Mucosa of descending colon (tissue), 3 donors: ENCODE measurements around the gene RASGRP1. TPM values are rescaled to one million over a fixed set of nuclear protein-coding genes. Genes with fewer than 3 reads are reported as not detected.
A peak's percentile ranks its signal among the peaks of the same experiment; 100 is the strongest.

Experiments used
- ATAC-seq: fragments of 200-7000 bp; cut with Tn5 transposase; one replicate; pipeline ENCODE4 v1.9.1; 2020; ENCODE audit warnings: mild to moderate bottlenecking, moderate library complexity
- DNase-seq, 3 donors: peaks; one replicate each; pipeline ENCODE4 v3.0.0-alpha.2; 2020
- H3K36me3 ChIP-seq: fragments of 200-600 bp; one replicate; pipeline ENCODE4 v1.8.0; 2021; ENCODE audit warnings: low read depth, mild to moderate bottlenecking
- H3K4me1 ChIP-seq: fragments of 200-600 bp; one replicate; pipeline ENCODE4 v1.8.0; 2021; ENCODE audit warnings: low read depth, mild to moderate bottlenecking
- H3K4me3 ChIP-seq: fragments of 200-600 bp; one replicate; pipeline ENCODE4 v1.8.0; 2021; ENCODE audit warnings: mild to moderate bottlenecking
- H3K9me3 ChIP-seq: fragments of 200-600 bp; one replicate; pipeline ENCODE4 v1.8.0; 2021; ENCODE audit warnings: mild to moderate bottlenecking
- intact Hi-C, 2 donors: fragments of 100-400 bp; cut with DNase I in 1 of 2; cut with micrococcal nuclease in 1 of 2; formaldehyde crosslinking; loops; one replicate each; pipeline versions ENCODE4 v1.11.0 to v1.11.1; 2022; cut with DNase I, micrococcal nuclease
- total RNA-seq, 3 donors: library from RNA; stranded (reverse); fragmentation: NEBNext Ultra II Directional in 2 of 3; extraction: Animal tissue kit (Norgen Biotek cat#: 25700) in 2 of 3; gene quantifications; one replicate each; pipeline versions ENCODE4 v1.2.1 to v1.2.4, GENCODE V29; 2021 to 2023
- TF ChIP-seq, protein P1 (sequence below): fragments of 200-600 bp; IDR thresholded peaks from one replicate; pipeline ENCODE4 v1.8.0; 2022; ENCODE audit warnings: antibody characterized with exemption, mild to moderate bottlenecking
- donor health status: DM: no; HTN: no; CAD: no; lungs with moderate emphysema.
- donor health status: DM: no; HTN: no; CAD: no.
- donor health status: DM: no; HTN: yes; CAD: no.

Gene RASGRP1
- total RNA-seq, 3 donors from 2014 or later, result 1.2 to 2.6 (median 2.6) TPM

DNA sequence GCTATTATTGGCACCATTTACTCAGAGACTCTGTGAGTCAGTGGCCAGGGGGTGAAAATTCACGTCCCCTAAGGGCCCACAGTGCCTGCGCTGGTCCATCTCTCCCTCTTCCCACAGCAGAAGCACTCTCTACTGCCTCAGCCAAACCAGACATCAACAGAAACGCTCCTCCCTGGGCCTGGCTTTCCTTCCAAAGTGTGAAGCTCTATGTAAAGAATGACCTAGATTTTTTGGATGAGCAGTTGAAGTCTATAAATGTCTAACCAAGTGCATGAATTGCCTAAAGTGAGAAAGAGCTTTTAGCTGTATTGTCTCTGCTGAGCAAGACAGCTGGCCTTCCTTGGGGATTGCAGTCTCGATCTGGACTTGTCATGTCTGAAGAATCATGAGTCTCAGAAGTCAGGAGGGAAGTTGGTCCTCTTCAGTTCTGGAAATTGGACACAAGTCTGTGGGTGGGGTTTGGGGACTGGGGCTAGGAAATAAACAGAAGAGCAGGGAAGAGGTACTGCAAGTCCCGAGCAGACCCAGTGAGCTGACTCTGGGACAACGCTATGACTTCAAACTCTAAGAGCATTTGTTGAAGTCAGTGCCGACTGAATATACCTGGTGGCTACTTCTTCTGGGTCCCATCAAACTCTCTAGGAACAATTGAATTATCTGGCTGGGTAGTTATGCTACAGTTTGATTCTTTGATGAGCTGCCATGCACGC, 29.0 kb downstream of the RASGRP1 start:
- ATAC-seq (no peak), DNase-seq (no peak)
- Histone ChIP-seq H3K9me3 (no peaks in the 10 kb centered on the region), H3K4me3 (no peak overlapping the region), H3K36me3 (no peaks in the 10 kb centered on the region), H3K4me1 (no peaks in the 10 kb centered on the region)
- TF ChIP-seq, protein P1, sequence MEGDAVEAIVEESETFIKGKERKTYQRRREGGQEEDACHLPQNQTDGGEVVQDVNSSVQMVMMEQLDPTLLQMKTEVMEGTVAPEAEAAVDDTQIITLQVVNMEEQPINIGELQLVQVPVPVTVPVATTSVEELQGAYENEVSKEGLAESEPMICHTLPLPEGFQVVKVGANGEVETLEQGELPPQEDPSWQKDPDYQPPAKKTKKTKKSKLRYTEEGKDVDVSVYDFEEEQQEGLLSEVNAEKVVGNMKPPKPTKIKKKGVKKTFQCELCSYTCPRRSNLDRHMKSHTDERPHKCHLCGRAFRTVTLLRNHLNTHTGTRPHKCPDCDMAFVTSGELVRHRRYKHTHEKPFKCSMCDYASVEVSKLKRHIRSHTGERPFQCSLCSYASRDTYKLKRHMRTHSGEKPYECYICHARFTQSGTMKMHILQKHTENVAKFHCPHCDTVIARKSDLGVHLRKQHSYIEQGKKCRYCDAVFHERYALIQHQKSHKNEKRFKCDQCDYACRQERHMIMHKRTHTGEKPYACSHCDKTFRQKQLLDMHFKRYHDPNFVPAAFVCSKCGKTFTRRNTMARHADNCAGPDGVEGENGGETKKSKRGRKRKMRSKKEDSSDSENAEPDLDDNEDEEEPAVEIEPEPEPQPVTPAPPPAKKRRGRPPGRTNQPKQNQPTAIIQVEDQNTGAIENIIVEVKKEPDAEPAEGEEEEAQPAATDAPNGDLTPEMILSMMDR, result no peak
- intact Hi-C loops, result no loop called here

DNA sequence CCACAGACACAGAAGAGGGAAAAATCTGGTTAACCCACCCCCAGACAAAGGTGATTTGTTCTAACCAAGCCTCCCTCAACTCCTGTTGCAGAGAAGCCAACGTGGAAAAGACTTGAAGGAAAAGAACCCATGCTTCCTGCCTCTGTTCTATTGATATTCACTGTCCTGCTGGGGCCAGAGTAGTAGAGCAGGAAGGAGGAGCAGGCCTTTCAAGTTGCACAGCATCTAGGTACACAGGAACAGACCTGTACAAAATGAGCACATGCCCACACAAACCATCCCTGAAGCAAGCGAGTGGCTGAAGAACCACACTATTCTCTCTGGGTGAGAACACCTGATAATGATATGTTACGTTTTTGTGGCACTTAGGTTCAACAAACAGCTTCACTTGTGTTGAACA, 29.9 kb downstream of the RASGRP1 start:
- Histone ChIP-seq H3K36me3 (no peaks in the 10 kb centered on the region), H3K4me1 (no peaks in the 10 kb centered on the region), H3K9me3 (no peaks in the 10 kb centered on the region), H3K4me3 (no peak overlapping the region)
- intact Hi-C loops, result no loop called here
- TF ChIP-seq, protein P1, result no peak
- DNase-seq (no peak), ATAC-seq (peak; percentile 20)

DNA sequence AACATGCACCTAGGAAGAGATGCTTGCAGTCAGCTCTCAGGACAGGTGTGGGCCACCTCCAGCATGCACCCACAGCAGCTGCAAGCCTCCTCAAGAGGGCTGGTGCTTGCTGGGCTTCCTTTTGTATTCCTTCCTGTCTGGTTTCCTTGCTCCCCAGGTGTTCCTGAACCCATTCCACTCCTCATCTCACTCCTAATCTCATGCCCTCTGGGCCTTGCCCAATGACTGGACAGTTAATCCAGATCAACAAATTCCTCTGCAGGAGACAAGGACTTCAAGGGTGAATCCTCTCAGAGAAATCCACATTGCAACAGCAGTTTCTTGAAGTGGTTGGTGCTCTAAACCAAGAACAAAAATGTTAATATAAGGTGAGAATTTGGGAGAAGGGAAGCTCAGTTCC, 30.7 kb downstream of the RASGRP1 start:
- Histone ChIP-seq H3K36me3 (no peaks in the 10 kb centered on the region), H3K4me3 (no peak overlapping the region), H3K4me1 (no peaks in the 10 kb centered on the region), H3K9me3 (no peaks in the 10 kb centered on the region)
- DNase-seq (no peak), ATAC-seq (no peak)
- TF ChIP-seq, protein P1, result no peak
- intact Hi-C loops, result no loop called here

DNA sequence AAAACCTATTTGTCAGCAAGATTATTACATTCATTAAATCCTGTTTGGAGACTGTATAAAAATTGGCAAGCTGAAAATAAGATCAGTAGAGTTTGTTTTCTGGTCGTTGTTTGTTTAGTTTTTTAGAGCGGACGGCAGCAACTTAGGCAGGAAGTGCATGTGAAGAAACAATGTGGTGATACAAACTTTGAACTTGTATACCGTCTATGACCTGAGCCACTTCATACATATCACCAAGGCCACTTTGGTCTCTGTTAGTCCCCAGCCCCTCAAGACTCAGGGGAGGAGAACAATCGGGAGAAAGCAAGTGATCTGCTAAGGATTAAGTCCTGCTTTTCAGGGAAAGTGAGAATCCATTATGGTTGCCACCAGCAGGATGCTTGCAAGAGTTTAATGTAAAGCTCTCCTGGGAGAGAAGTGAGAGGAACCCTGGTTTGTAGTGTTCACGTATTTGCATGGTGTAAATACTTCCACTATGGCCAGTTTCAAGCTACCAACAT, 31.1 kb downstream of the RASGRP1 start:
- intact Hi-C loops, result no loop called here

DNA sequence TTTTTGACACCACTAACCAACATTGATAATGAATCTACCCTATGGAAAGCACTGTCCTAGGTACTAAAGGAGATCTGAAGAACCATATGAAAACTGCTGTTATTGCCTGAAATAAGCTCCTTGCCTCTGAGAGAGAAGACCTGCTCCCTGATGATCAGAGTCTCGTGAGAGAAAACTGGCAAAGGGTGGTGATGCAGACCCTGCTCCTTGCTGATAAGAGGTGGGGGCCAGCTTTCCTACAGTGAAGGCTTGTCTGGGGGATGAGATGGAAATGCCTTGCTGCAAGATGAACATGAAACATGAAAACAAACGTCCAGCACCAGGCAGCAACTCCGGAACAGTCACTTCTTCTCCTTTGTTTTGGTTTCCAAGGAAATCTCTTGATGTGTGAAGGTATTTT, 31.9 kb downstream of the RASGRP1 start:
- no peak for ATAC-seq
- Histone ChIP-seq H3K4me1 (no peaks in the 10 kb centered on the region), H3K4me3 (no peak overlapping the region), H3K36me3 (no peaks in the 10 kb centered on the region), H3K9me3 (no peaks in the 10 kb centered on the region)
- no peak for DNase-seq
- intact Hi-C loops, result no loop called here
- TF ChIP-seq, protein P1, result no peak

More for the DNA sequence above, 31.1 kb downstream of the RASGRP1 start:
- ATAC-seq (peak; percentile 25), DNase-seq (no peak)
- no peaks in the 10 kb centered on the region for H3K36me3 ChIP-seq
- TF ChIP-seq, protein P1, result no peak
- H3K9me3 ChIP-seq, result no peaks in the 10 kb centered on the region
- no peak overlapping the region for H3K4me3 ChIP-seq
- no peaks in the 10 kb centered on the region for H3K4me1 ChIP-seq
